Measurements from ENCODE around the gene UBN1.

The UBN1 gene

GRCh38 chr16:4811242-4811641, 36.0 kb upstream of the UBN1 start:
- peaks cover 25 to 73% (median 51%) of the 10 kb centered on the region in 4 experiments for H3K36me3 ChIP-seq (ENCODE audit: control insufficient read depth in 4 of 4, insufficient read depth in 4 of 4, low read length in 3 of 4)

GRCh38 chr16:4811773-4812172, 35.5 kb upstream of the UBN1 start:
- ChIA-PET POLR2A (no interaction called here), CTCF (no interaction called here)
- no peak overlapping the region for H3K4me3 ChIP-seq (ENCODE audit: control insufficient read depth in 1 of 7, extremely low read depth in 1 of 7, insufficient read depth in 4 of 7, low read depth in 2 of 7, low read length in 6 of 7)
- H3K9me3 ChIP-seq (ENCODE audit: control extremely low read depth in 1 of 5, control insufficient read depth in 4 of 5, insufficient read depth in 2 of 5, low read depth in 1 of 5, low read length in 4 of 5), result no peaks in the 10 kb centered on the region
- no peaks in the 10 kb centered on the region for H3K27me3 ChIP-seq (replicated peaks in 2 of 5; ENCODE audit: control insufficient read depth in 4 of 5, insufficient read depth in 5 of 5, low read length in 4 of 5)
- H3K4me1 ChIP-seq (ENCODE audit: control extremely low read depth in 1 of 4, control insufficient read depth in 4 of 4, insufficient read depth in 4 of 4, low read length in 3 of 4), result no peaks in the 10 kb centered on the region
- DNase-seq, result no peak
- H3K36me3 ChIP-seq (ENCODE audit: control insufficient read depth in 4 of 4, insufficient read depth in 4 of 4, low read length in 3 of 4), result peaks cover 25 to 69% (median 50%) of the 10 kb centered on the region in 4 experiments
- WGBS (ENCODE audit: insufficient coverage), result 97% methylated on average over 9 of the region's 9 CpGs
- H3K27ac ChIP-seq (ENCODE audit: insufficient read depth in 1 of 2, low read depth in 1 of 2, low read length in 2 of 2, poor library complexity in 1 of 2, severe bottlenecking in 2 of 2), result no peak overlapping the region

More at GRCh38 chr16:4811242-4811641, 36.0 kb upstream of the UBN1 start:
- DNase-seq, result no peak
- Histone ChIP-seq H3K27me3 (replicated peaks in 2 of 5; ENCODE audit: control insufficient read depth in 4 of 5, insufficient read depth in 5 of 5, low read length in 4 of 5) (no peaks in the 10 kb centered on the region), H3K27ac (ENCODE audit: insufficient read depth in 1 of 2, low read depth in 1 of 2, low read length in 2 of 2, poor library complexity in 1 of 2, severe bottlenecking in 2 of 2) (no peak overlapping the region), H3K4me3 (ENCODE audit: control insufficient read depth in 1 of 7, extremely low read depth in 1 of 7, insufficient read depth in 4 of 7, low read depth in 2 of 7, low read length in 6 of 7) (no peak overlapping the region), H3K9me3 (ENCODE audit: control extremely low read depth in 1 of 5, control insufficient read depth in 4 of 5, insufficient read depth in 2 of 5, low read depth in 1 of 5, low read length in 4 of 5) (no peaks in the 10 kb centered on the region), H3K4me1 (ENCODE audit: control extremely low read depth in 1 of 4, control insufficient read depth in 4 of 4, insufficient read depth in 4 of 4, low read length in 3 of 4) (no peaks in the 10 kb centered on the region)
- WGBS (ENCODE audit: insufficient coverage), result 94% methylated on average over 2 of the region's 3 CpGs
- POLR2A ChIA-PET, result no interaction called here
- CTCF ChIA-PET, result no interaction called here

GRCh38 chr16:4813251-4814003, 33.9 kb upstream of the UBN1 start:
- WGBS (ENCODE audit: insufficient coverage), result 97% methylated on average over 12 of the region's 16 CpGs
- ChIA-PET CTCF (no interaction called here), POLR2A (interaction anchor here (0.6 kb wide), 1 partner anchor 175 kb away, joined by 3 read pairs; no protein-coding TSS in a partner anchor)
- Histone ChIP-seq H3K27ac (ENCODE audit: insufficient read depth in 1 of 2, low read depth in 1 of 2, low read length in 2 of 2, poor library complexity in 1 of 2, severe bottlenecking in 2 of 2) (no peak overlapping the region), H3K4me3 (ENCODE audit: control insufficient read depth in 1 of 7, extremely low read depth in 1 of 7, insufficient read depth in 4 of 7, low read depth in 2 of 7, low read length in 6 of 7) (no peak overlapping the region), H3K27me3 (replicated peaks in 2 of 5; ENCODE audit: control insufficient read depth in 4 of 5, insufficient read depth in 5 of 5, low read length in 4 of 5) (no peaks in the 10 kb centered on the region), H3K9me3 (ENCODE audit: control extremely low read depth in 1 of 5, control insufficient read depth in 4 of 5, insufficient read depth in 2 of 5, low read depth in 1 of 5, low read length in 4 of 5) (no peaks in the 10 kb centered on the region), H3K36me3 (ENCODE audit: control insufficient read depth in 4 of 4, insufficient read depth in 4 of 4, low read length in 3 of 4) (peaks cover 25 to 69% (median 53%) of the 10 kb centered on the region in 4 experiments), H3K4me1 (ENCODE audit: control extremely low read depth in 1 of 4, control insufficient read depth in 4 of 4, insufficient read depth in 4 of 4, low read length in 3 of 4) (no peaks in the 10 kb centered on the region)
- DNase-seq, result no peak

GRCh38 chr16:4814046-4814445, 33.2 kb upstream of the UBN1 start:
- Histone ChIP-seq H3K4me3 (ENCODE audit: control insufficient read depth in 1 of 7, extremely low read depth in 1 of 7, insufficient read depth in 4 of 7, low read depth in 2 of 7, low read length in 6 of 7) (no peak overlapping the region), H3K4me1 (ENCODE audit: control extremely low read depth in 1 of 4, control insufficient read depth in 4 of 4, insufficient read depth in 4 of 4, low read length in 3 of 4) (no peaks in the 10 kb centered on the region), H3K9me3 (ENCODE audit: control extremely low read depth in 1 of 5, control insufficient read depth in 4 of 5, insufficient read depth in 2 of 5, low read depth in 1 of 5, low read length in 4 of 5) (no peaks in the 10 kb centered on the region), H3K27ac (ENCODE audit: insufficient read depth in 1 of 2, low read depth in 1 of 2, low read length in 2 of 2, poor library complexity in 1 of 2, severe bottlenecking in 2 of 2) (no peak overlapping the region), H3K27me3 (replicated peaks in 2 of 5; ENCODE audit: control insufficient read depth in 4 of 5, insufficient read depth in 5 of 5, low read length in 4 of 5) (no peaks in the 10 kb centered on the region), H3K36me3 (ENCODE audit: control insufficient read depth in 4 of 4, insufficient read depth in 4 of 4, low read length in 3 of 4) (peaks cover 24 to 72% (median 57%) of the 10 kb centered on the region in 4 experiments)
- POLR2A ChIA-PET, result no interaction called here
- no peak for DNase-seq
- CTCF ChIA-PET, result interaction anchor here (1.7 kb wide), 1 partner anchor 13 kb away, joined by 4 read pairs; no protein-coding TSS in a partner anchor

GRCh38 chr16:4814542-4815173, 32.6 kb upstream of the UBN1 start:
- CTCF ChIA-PET, result interaction anchor here (0.7 to 1.7 kb wide), 2 partner anchors 12 kb away, joined by 3 to 4 read pairs; partner anchors contain the start of gene ROGDI
- POLR2A ChIA-PET, result no interaction called here
- H3K27me3 ChIP-seq (replicated peaks in 2 of 5; ENCODE audit: control insufficient read depth in 4 of 5, insufficient read depth in 5 of 5, low read length in 4 of 5), result no peaks in the 10 kb centered on the region
- H3K4me1 ChIP-seq (ENCODE audit: control extremely low read depth in 1 of 4, control insufficient read depth in 4 of 4, insufficient read depth in 4 of 4, low read length in 3 of 4), result no peaks in the 10 kb centered on the region
- no peak overlapping the region for H3K4me3 ChIP-seq (ENCODE audit: control insufficient read depth in 1 of 7, extremely low read depth in 1 of 7, insufficient read depth in 4 of 7, low read depth in 2 of 7, low read length in 6 of 7)
- no peak for DNase-seq
- WGBS (ENCODE audit: insufficient coverage), result 95% methylated on average over 12 of the region's 16 CpGs
- no peak overlapping the region for H3K27ac ChIP-seq (ENCODE audit: insufficient read depth in 1 of 2, low read depth in 1 of 2, low read length in 2 of 2, poor library complexity in 1 of 2, severe bottlenecking in 2 of 2)
- H3K36me3 ChIP-seq (ENCODE audit: control insufficient read depth in 4 of 4, insufficient read depth in 4 of 4, low read length in 3 of 4), result peaks cover 26 to 78% (median 58%) of the 10 kb centered on the region in 4 experiments
- no peaks in the 10 kb centered on the region for H3K9me3 ChIP-seq (ENCODE audit: control extremely low read depth in 1 of 5, control insufficient read depth in 4 of 5, insufficient read depth in 2 of 5, low read depth in 1 of 5, low read length in 4 of 5)

- Histone ChIP-seq H3K27me3 (replicated peaks in 2 of 5; ENCODE audit: control insufficient read depth in 4 of 5, insufficient read depth in 5 of 5, low read length in 4 of 5) (no peaks in the 10 kb centered on the region), H3K27ac (ENCODE audit: insufficient read depth in 1 of 2, low read depth in 1 of 2, low read length in 2 of 2, poor library complexity in 1 of 2, severe bottlenecking in 2 of 2) (no peak overlapping the region), H3K36me3 (ENCODE audit: control insufficient read depth in 4 of 4, insufficient read depth in 4 of 4, low read length in 3 of 4) (peaks cover 30 to 83% (median 59%) of the 10 kb centered on the region in 4 experiments), H3K4me3 (ENCODE audit: control insufficient read depth in 1 of 7, extremely low read depth in 1 of 7, insufficient read depth in 4 of 7, low read depth in 2 of 7, low read length in 6 of 7) (no peak overlapping the region), H3K4me1 (ENCODE audit: control extremely low read depth in 1 of 4, control insufficient read depth in 4 of 4, insufficient read depth in 4 of 4, low read length in 3 of 4) (no peaks in the 10 kb centered on the region), H3K9me3 (ENCODE audit: control extremely low read depth in 1 of 5, control insufficient read depth in 4 of 5, insufficient read depth in 2 of 5, low read depth in 1 of 5, low read length in 4 of 5) (no peaks in the 10 kb centered on the region)
- POLR2A ChIA-PET, result no interaction called here
- CTCF ChIA-PET, result interaction anchor here (1.0 to 1.1 kb wide), 2 partner anchors 16 to 18 kb away, joined by 3 read pairs; partner anchors contain the start of gene ROGDI
- no peak for DNase-seq
- WGBS (ENCODE audit: insufficient coverage), result 97% methylated on average over 6 of the region's 6 CpGs
These were observed 26.6 kb upstream of the UBN1 start for GRCh38 chr16:4820652-4821051.

- ChIA-PET POLR2A (no interaction called here), CTCF (no interaction called here)
- Histone ChIP-seq H3K36me3 (ENCODE audit: control insufficient read depth in 4 of 4, insufficient read depth in 4 of 4, low read length in 3 of 4) (peaks cover 39 to 88% (median 66%) of the 10 kb centered on the region in 4 experiments), H3K4me3 (ENCODE audit: control insufficient read depth in 1 of 7, extremely low read depth in 1 of 7, insufficient read depth in 4 of 7, low read depth in 2 of 7, low read length in 6 of 7) (no peak overlapping the region), H3K27ac (ENCODE audit: insufficient read depth in 1 of 2, low read depth in 1 of 2, low read length in 2 of 2, poor library complexity in 1 of 2, severe bottlenecking in 2 of 2) (no peak overlapping the region), H3K4me1 (ENCODE audit: control extremely low read depth in 1 of 4, control insufficient read depth in 4 of 4, insufficient read depth in 4 of 4, low read length in 3 of 4) (no peaks in the 10 kb centered on the region), H3K9me3 (ENCODE audit: control extremely low read depth in 1 of 5, control insufficient read depth in 4 of 5, insufficient read depth in 2 of 5, low read depth in 1 of 5, low read length in 4 of 5) (no peaks in the 10 kb centered on the region), H3K27me3 (replicated peaks in 2 of 5; ENCODE audit: control insufficient read depth in 4 of 5, insufficient read depth in 5 of 5, low read length in 4 of 5) (no peaks in the 10 kb centered on the region)
- 97% methylated on average over 7 of the region's 8 CpGs for WGBS (ENCODE audit: insufficient coverage)
- no peak for DNase-seq
These were observed 22.1 kb upstream of the UBN1 start for GRCh38 chr16:4825196-4825595.

Data from common myeloid progenitor, CD34-positive (primary cell).